Panc1 (cell line): Measurements from ENCODE around the gene GLIPR1L1. TPM values are rescaled to one million over a fixed set of nuclear protein-coding genes. Genes with fewer than 3 reads are reported as not detected.
A peak's percentile ranks its signal among the peaks of the same experiment; 100 is the strongest.

Experiments
- ATAC-seq: fragments of 200-7000 bp; cut with Tn5 transposase; 2 replicates; pipeline ENCODE4 v1.9.1; 2020; ENCODE audit warnings: mild to moderate bottlenecking, moderate library complexity
- BruUV-seq: library from RNA; stranded (reverse); fragments of 400-500 nt; replicated peaks from 2 replicates; lab custom pipeline; 2021; lab: Mats Ljungman, UMichigan
- CTCF ChIA-PET: fragments of 300-600 bp; sonication (Branson Sonifier 250); formaldehyde crosslinking; loops from one replicate; lab custom pipeline; 2022; ENCODE audit warnings: antibody characterized with exemption; lab: Charles Lee
- POLR2A ChIA-PET: fragments of 300-600 bp; sonication (Branson Sonifier 250); formaldehyde crosslinking; loops from one replicate; lab custom pipeline; 2022; ENCODE audit warnings: antibody characterized with exemption; lab: Charles Lee
- DNase-seq: peaks from one replicate; pipeline ENCODE4 v3.0.0-alpha.2; 2010; ENCODE audit warnings: low read depth, low spot score
- H3K27ac ChIP-seq: 2 replicates; pipeline ENCODE4 v1.5.1; 2011; ENCODE audit warnings: mild to moderate bottlenecking, low read length, inconsistent platforms
- H3K27me3 ChIP-seq: fragments of 200-500 bp; sonication (Bioruptor generic); 2 replicates; pipeline ENCODE4 v1.6.0; 2014; ENCODE audit warnings: low read length, inconsistent platforms; ENCODE audit not compliant: control insufficient read depth, insufficient read depth
- H3K36me3 ChIP-seq: fragments of 200-500 bp; sonication (Bioruptor generic); 2 replicates; pipeline ENCODE4 v1.5.1; 2014; ENCODE audit warnings: inconsistent platforms, mild to moderate bottlenecking, low read length, moderate library complexity; ENCODE audit not compliant: control insufficient read depth, insufficient read depth
- H3K4me1 ChIP-seq: 2 replicates; pipeline ENCODE4 v1.5.1; 2011; ENCODE audit warnings: inconsistent platforms, mild to moderate bottlenecking, low read length, moderate library complexity; ENCODE audit not compliant: control insufficient read depth, insufficient read depth
- H3K4me3 ChIP-seq, 2 experiments: 2 replicates each; pipeline ENCODE4 v1.5.1; 2011 to 2012; ENCODE audit warnings: low read depth in 2 of 2, low read length in 2 of 2, mild to moderate bottlenecking in 2 of 2, inconsistent platforms in 1 of 2, moderate library complexity in 1 of 2
- H3K9me3 ChIP-seq: fragments of 200-500 bp; sonication (Bioruptor generic); 2 replicates; pipeline ENCODE4 v1.5.1; 2014; ENCODE audit warnings: low read depth, mild to moderate bottlenecking, inconsistent platforms, low read length, moderate library complexity; ENCODE audit not compliant: control insufficient read depth, insufficient read depth
- CTCF ChIP-seq: fragments of 450-650 bp; IDR thresholded peaks from 2 replicates; pipeline ENCODE4 v1.5.1; 2017; ENCODE audit warnings: mild to moderate bottlenecking
- POLR2AphosphoS5 ChIP-seq: IDR thresholded peaks from 2 replicates; pipeline ENCODE4 v1.6.1; 2012; ENCODE audit warnings: mild to moderate bottlenecking, low read depth, low read length, moderate library complexity
- SIN3A ChIP-seq: IDR thresholded peaks from 2 replicates; pipeline ENCODE4 v1.6.1; 2012; ENCODE audit warnings: low read depth, mild to moderate bottlenecking, low read length, moderate library complexity, borderline replicate concordance; ENCODE audit not compliant: insufficient read depth
- TCF7L2 ChIP-seq: IDR thresholded peaks from 2 replicates; pipeline ENCODE4 v1.6.1; 2011; ENCODE audit warnings: mild to moderate bottlenecking, low read depth, low read length, inconsistent platforms
- in situ Hi-C: cut with HindIII; loops from 2 replicates; pipeline ENCODE4 v1.10.0; 2016; ENCODE audit warnings: low sequenced_read_pairs, low pct_unique_long_range_greater_than_20kb
- intact Hi-C: fragments of 100-400 bp; cut with micrococcal nuclease; formaldehyde crosslinking; loops from one replicate; pipeline ENCODE4 v1.10.0; 2022; ENCODE audit not compliant: unreplicated experiment
- total RNA-seq: library from RNA; stranded (reverse); gene quantifications from one replicate; pipeline ENCODE4 v1.2.1, GENCODE V29; 2021; ENCODE audit not compliant: unreplicated experiment
- TF ChIP-seq, protein P1 (sequence below), 2 experiments: IDR thresholded peaks; 2 replicates each; pipeline ENCODE4 v1.6.1; 2011 to 2012; ENCODE audit warnings: low read depth in 2 of 2, control low read depth in 1 of 2, low read length in 1 of 2, mild to moderate bottlenecking in 1 of 2, moderate library complexity in 1 of 2; ENCODE audit not compliant: insufficient read depth in 1 of 2

GLIPR1L1 gene
- total RNA-seq, 1 experiment from 2014 or later: not detected

DNA sequence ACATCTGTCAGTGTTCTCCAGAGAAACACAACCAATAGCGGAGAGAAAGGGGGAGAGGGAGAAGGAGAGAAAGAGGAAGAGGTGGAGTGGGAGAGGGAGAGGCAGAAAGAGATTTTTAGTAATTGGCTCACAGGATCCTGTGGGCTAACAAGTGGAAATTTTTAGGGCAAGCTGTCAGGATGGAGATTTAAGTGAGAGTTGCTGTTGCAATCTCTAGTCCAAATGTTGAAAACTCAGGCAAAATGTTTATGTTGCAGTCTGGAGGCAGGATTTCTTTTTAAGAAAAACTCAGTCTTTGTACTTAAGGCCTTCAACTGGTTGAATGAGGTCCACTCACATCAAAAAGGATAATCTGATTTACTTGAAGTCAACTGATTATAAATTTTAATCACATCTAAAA, 43.9 kb downstream of the GLIPR1L1 start:
- no peaks in the 10 kb centered on the region for H3K9me3 ChIP-seq
- H3K4me3 ChIP-seq: no peak overlapping the region
- intact Hi-C loops: no loop called here
- no peak for DNase-seq
- POLR2A ChIA-PET: no interaction called here
- no peaks in the 10 kb centered on the region for H3K36me3 ChIP-seq
- no peaks in the 10 kb centered on the region for H3K4me1 ChIP-seq
- TF ChIP-seq, protein P1, sequence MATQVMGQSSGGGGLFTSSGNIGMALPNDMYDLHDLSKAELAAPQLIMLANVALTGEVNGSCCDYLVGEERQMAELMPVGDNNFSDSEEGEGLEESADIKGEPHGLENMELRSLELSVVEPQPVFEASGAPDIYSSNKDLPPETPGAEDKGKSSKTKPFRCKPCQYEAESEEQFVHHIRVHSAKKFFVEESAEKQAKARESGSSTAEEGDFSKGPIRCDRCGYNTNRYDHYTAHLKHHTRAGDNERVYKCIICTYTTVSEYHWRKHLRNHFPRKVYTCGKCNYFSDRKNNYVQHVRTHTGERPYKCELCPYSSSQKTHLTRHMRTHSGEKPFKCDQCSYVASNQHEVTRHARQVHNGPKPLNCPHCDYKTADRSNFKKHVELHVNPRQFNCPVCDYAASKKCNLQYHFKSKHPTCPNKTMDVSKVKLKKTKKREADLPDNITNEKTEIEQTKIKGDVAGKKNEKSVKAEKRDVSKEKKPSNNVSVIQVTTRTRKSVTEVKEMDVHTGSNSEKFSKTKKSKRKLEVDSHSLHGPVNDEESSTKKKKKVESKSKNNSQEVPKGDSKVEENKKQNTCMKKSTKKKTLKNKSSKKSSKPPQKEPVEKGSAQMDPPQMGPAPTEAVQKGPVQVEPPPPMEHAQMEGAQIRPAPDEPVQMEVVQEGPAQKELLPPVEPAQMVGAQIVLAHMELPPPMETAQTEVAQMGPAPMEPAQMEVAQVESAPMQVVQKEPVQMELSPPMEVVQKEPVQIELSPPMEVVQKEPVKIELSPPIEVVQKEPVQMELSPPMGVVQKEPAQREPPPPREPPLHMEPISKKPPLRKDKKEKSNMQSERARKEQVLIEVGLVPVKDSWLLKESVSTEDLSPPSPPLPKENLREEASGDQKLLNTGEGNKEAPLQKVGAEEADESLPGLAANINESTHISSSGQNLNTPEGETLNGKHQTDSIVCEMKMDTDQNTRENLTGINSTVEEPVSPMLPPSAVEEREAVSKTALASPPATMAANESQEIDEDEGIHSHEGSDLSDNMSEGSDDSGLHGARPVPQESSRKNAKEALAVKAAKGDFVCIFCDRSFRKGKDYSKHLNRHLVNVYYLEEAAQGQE (IDR thresholded peaks at IDR 0.05; ENCODE audit: insufficient read depth in 1 of 2, low read depth in 2 of 2, low read length in 1 of 2): no peak
- no peak for TF ChIP-seq POLR2AphosphoS5
- no peak for TF ChIP-seq SIN3A
- no peak for TF ChIP-seq CTCF
- no peak for TF ChIP-seq TCF7L2
- in situ Hi-C loops: no loop called here
- no TSS peak for BruUV-seq
- no peak for ATAC-seq
- H3K27me3 ChIP-seq: no peaks in the 10 kb centered on the region
- peak overlapping the region; percentile 35; the same call in 1 of the 2 replicates for H3K27ac ChIP-seq
- CTCF ChIA-PET: no interaction called here

- Histone ChIP-seq H3K4me1 (peaks cover 20% of the 10 kb centered on the region), H3K27ac (peak overlapping the region; percentile 98), H3K27me3 (no peaks in the 10 kb centered on the region), H3K36me3 (no peaks in the 10 kb centered on the region; the same call in 1 of the 2 replicates), H3K4me3 (no peak overlapping the region; a peak in 1 of 4 replicates), H3K9me3 (peaks cover 11% of the 10 kb centered on the region; the same call in 1 of the 2 replicates)
- BruUV-seq: no TSS peak
- ChIA-PET CTCF (interaction anchor here (0.6 kb wide), 1 partner anchor 639 kb away, joined by 3 read pairs; no protein-coding TSS in a partner anchor), POLR2A (no interaction called here)
- in situ Hi-C loops: no loop called here
- intact Hi-C loops: no loop called here
- peak; percentile 51 for DNase-seq
- TF ChIP-seq TCF7L2: no peak
- TF ChIP-seq POLR2AphosphoS5: no peak
- TF ChIP-seq CTCF: no peak
- TF ChIP-seq SIN3A: no peak
- TF ChIP-seq, protein P1 (IDR thresholded peaks at IDR 0.05; ENCODE audit: insufficient read depth in 1 of 2, low read depth in 2 of 2, low read length in 1 of 2): no peak
- no peak for ATAC-seq
Observed at GRCh38 chr12:75389061-75389460, 54.6 kb downstream of the GLIPR1L1 start.
